ENCODE data around the gene SAA2.
"Not testable (repeated sequence)": the region's sequence is repeated elsewhere in the genome, so short reads cannot be mapped to it uniquely, and the experiment has no call there.

SAA2 gene

DNA sequence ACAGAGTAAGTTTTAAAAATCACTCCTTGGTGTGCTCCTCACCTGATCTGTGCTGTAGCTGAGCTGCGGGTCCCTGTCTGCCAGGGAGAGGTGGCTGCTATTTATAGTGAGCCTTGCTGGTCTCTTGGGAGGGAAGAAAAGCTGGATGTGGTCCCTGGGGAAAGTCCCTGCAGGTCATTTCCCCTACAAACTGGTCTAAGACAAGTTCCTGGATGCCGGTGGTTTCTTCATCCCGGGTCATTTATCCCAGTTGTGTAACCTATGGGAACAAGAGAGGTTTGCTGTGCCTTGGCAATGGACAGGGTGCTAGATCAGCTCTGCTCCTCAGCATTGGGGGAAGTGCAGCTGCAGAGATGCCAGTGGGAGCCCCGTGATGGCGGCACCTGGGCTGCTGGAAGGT lies at the start of gene SAA2:
SAA2 (minus strand) TSS at position 108 of the 400 bp plus-strand sequence. CDS start 657 bp downstream, outside the sequence.
- no peak for DNase-seq

DNA sequence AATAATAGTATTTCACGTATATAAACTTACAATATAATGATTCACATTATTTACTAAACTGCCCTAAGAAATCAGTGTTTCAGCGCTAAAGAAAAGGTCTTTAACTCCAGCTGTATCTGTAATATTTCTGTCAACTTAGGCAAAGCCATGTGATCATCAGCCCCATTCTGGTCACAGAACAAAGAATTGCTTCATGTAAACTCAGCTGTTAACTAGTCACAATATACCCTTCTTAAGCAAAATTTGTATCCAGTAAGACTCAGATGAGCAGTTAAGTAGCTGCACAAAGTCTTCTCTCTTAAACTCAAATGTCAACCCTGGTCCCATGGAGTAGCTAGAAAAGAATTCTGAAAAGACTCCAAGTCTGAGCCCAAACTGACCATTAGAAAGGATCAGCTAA lies 46.8 kb upstream of the SAA2 start:
- no peak for DNase-seq

DNA sequence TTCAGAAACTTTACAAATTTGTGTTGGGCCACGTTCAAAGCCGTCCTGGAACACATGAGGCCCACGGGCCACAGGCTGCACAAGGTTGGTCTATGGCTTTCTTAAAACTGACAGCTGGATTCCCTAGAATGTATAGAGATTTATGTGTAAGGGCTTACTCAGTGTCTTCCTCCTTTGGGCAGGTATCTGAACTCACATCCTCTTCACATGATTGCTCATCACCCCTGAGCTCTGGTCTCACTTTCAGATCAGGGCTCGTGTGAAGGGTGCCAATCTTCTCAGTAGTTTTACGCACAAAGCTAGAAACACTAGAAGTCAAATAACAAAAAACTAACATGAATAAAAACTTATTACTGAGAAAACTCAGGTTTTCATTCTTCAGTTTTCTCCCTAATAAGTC lies 46.4 kb upstream of the SAA2 start:
- DNase-seq: no peak

DNA sequence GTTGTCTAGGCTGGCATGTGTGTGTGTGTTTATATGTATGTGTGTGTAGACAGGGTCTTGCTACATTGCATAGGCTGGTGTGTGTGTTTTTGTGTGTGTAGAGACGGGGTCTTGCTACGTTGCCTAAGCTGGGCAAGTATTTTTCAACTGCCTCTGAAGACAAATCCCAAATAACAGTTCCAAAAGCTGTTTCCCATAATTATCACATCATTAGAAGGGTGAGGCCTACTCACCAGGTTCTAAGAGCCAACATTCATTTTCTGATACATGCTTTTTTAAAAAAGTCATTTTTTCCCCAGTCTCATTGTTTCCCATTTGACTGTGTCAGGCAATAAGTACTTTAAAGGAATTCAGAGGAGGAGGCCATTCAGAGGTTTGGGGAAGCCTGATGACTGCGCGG lies 40.4 kb upstream of the SAA2 start:
- DNase-seq: no peak

DNA sequence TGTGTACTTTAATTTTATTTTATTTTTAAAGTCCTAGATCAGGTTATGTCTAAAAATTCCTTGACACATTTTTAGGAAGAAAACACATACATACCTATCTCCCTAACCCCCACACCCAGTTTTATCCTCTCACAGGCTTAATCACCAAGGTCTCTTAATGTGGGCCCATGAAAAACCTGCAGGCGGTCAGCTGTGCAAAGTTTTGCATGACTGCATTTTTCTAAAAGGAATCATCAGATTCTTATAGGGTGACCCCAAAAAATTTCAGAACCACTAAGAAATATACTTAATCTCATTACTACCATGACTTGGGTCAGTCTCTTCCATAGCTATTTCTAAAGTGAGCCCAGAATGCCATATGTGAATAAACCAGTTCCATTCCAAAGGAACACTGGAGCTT lies 37.4 kb upstream of the SAA2 start:
- DNase-seq: no peak

DNA sequence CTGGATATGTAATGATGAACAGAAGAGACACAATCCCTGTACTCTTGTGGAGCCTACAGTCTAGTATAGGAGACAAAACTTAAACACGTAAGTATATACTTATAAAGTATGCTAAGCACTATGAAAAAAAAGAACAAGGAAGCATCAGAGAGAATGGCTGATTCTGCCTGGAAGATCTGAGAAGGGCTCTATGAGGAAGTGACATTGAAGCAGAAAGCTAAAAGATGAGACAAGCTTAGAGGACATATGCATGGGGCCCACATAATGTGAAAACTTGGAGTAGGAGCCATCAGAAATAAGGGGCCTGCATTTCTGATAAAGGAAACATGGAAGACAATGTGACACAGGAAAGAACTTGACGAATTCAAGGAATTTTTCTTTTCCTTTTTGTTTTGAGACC lies 34.2 kb upstream of the SAA2 start:
- no peak for DNase-seq

DNA sequence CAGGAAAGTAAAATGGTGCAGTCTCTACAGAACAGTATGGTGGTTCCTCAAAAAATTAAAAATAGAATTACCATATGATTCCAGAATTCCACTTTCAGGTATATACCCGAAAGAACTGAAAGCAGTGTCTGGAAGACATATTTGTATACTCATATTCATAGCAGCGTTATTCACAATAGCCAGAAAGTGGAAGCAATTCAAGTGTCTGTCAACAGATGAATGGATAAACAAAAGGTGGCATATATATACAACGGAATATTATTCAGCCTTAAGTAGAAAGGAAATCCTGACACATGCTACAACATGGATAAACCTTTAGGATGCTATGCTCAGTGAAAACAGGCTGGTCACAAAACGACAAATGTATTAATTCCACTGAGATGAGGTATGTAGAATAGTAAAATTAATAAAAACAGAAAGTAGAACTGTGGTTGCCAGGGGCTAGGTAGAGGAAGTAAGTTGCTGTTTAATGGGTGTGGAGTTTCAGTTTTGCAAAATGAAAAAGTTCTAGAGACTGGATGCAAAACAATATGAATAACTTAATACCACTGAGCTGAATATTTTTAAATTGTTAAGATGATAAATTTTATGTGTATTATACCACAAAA lies 32.1 kb upstream of the SAA2 start:
- no peak for DNase-seq

DNA sequence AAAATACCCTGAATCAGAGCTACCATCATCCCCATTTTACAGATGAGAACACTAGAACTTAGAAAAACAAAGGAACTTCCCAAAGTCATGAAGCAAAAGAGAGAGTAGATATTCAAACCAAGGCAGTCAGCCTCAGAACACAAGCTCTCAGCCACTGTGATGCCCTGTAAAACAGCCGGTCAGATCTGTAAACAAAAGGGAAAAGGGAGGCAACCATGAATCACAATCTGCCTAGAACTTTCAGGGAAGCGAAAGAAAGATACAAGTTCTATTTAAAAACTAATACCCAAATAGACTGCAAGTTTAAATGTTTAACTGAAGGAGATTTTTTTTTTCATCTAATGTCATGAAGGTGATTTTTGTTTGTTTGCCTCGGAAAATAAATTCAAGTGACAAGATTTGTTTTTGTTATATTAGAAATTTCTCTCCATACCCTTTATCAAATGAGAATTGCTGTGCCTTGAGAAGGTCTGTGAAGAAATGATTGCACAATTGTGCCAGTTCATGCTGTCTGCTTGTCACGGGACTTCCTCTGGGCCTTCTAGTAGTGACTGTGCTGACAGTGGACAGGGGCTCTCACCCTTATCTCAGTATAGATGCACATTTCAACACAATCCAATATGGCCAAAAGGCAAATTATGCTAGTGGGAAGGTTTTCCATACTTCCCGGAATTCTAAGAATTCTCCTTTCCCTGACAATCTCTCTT lies 29.2 kb upstream of the SAA2 start:
- DNase-seq: no peak

DNA sequence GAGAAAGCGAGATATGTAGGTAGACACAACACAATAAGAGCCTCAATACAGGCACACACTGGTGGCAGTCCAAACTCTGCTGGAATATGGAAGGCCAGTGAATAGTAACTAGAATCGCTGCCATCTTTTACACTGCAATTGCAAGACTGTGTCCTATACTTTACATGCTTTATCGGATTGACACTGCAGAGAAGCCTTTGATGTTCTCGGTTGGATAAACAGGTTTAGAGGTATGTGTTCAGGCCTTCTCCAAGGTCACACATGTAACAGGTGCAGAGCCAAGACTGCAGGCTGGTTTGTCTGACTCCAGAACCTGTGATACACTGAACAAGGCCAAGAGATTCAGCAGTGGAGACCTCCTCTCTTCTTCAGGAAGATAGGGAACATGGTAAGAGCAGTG lies 22.7 kb upstream of the SAA2 start:
- DNase-seq: no peak

DNA sequence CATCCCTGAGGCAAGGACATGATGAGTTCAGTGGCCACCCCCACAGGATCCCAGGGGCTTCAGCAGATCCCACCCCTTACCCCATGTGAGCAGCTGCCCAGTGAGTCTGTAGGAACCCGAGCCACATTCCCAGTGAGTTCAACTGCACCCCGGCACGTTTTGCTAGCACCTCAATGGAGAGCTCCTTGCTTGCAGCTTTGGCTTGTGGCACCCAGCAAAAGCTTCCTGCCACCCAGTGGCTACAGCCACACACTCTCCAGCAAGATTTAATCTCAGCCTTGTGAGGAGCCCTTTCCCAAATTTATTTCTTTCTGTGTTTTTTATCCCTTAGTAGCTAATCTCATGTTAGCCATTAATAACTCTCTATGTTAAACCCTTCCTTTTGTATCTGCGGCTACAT lies 21.6 kb upstream of the SAA2 start:
- DNase-seq: no peak

DNA sequence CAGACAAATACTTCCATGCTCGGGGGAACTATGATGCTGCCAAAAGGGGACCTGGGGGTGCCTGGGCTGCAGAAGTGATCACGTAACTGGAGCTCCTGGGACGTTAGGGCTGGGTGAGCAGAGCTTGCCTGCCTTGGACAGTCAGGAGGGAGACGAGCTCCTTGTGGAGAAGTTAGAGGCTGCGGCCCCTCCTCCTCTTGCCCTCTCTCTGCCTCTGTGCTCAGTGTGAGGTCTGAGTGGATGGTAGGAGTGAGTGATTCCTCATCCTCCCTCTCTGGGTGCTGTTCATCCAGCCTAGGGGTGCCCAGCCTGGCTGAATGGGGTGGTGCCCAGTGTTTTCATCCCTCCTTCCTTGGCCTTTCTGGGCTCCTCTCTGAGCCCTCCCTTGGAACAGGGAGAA lies 20.8 kb upstream of the SAA2 start:
- DNase-seq: not testable (repeated sequence)

DNA sequence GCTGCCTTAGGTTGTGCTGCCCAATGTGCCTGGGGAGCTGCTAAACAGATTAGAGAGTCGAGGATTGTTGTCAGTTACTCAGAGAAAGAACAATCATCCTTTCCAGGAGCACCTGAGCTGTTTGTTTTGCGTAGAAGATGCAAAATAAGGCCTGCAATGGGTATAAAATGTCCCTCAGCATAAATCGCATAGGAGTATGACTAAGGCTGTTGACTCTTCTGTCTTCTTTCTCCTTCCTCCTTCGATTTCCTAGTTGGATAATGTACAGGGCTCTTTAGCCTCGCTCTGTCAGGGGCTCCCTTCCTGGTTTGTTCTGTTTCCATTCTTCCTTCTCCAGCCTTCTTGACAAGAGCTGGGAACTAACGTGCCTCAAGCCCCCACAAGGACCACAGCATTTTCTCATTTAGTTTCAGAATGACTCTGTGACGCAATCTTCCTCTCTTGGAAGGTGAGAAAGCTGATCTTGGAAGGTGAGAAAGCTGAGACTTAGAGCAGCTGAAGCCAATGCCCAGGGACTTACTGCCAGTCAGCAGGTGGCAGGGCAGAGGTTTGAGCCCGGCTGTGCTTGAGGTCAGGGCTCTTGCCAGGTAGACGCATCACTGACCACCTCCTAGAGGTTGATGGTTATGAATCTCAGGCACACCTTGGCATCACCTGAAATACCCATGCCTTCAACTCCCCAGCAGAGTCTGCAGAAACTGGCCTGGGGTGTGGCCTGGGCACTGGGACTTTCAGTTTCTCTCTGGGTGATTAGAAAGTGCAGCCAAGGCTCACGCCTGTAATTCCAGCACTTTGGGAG lies 19.1 kb upstream of the SAA2 start:
- not testable (repeated sequence) for DNase-seq

DNA sequence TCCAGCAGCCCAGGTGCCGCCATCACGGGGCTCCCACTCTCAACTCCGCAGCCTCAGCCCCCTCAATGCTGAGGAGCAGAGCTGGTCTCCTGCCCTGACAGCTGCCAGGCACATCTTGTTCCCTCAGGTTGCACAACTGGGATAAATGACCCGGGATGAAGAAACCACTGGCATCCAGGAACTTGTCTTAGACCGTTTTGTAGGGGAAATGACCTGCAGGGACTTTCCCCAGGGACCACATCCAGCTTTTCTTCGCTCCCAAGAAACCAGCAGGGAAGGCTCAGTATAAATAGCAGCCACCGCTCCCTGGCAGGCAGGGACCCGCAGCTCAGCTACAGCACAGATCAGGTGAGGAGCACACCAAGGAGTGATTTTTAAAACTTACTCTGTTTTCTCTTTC lies 17.5 kb upstream of the SAA2 start, which contains the start of gene SAA1:
SAA1 (plus strand) TSS at position 316 of the 400 bp plus-strand sequence. CDS start 624 bp downstream, outside the sequence.
- no peak for DNase-seq

DNA sequence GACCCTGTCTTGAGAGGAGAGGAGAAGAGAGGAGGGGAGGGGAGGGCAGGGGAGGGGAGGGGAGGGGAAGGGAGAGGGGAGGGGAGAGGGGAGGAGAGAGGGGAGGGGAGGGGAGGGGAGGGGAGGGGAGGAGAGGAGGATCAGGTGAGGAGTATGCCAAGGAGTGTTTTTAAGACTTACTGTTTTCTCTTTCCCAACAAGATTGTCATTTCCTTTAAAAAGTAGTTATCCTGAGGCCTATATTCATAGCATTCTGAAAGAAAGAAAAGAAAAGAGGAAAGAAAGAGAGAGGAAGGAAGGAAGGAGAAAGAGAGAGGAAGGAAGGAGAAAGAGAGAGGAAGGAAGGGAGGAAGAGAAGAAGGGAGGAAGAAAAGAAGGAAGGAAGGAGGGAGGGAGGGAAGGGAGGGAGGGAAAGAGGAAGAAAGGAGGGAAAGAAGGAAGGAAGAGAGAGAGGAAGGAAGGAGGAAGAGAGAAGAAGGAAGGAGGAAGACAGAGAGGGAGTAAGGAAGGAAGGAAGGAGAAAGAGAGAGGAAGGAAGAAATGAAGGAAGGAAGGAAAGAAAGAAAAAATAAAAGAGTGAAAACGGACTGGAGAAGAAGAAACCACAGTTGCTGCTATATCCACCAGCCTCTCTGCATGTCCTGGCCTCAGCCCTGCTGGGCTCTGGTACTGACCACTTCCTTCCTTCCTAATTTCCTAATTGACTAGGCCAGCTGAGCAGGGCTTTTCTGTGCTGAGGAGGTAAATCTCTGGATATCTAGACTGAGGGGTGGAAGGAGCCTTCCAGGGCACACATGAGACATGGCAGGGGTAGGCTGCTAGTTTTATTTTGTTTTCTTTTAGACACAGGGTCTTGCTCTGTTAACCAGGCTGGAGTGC lies 16.4 kb upstream of the SAA2 start:
- no peak for DNase-seq

DNA sequence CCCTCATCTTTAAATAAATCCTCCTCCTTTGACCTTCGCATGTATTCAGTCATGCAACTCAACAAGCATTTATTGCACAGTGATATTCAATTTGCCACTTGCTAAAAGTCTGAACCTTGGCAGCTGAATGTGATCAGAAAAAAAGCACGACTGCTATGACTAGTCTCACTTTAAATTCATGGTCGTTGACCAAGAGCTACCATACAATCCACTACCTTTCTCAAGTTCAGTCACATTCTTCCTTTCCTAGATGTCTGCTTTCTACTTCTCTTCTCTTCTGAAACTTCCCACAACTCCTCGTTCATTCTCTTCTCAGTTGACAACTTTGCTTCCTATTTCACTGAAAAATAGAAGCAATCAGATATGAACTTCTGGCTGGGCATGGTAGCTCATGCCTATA lies 15.6 kb upstream of the SAA2 start:
- no peak for DNase-seq

DNA sequence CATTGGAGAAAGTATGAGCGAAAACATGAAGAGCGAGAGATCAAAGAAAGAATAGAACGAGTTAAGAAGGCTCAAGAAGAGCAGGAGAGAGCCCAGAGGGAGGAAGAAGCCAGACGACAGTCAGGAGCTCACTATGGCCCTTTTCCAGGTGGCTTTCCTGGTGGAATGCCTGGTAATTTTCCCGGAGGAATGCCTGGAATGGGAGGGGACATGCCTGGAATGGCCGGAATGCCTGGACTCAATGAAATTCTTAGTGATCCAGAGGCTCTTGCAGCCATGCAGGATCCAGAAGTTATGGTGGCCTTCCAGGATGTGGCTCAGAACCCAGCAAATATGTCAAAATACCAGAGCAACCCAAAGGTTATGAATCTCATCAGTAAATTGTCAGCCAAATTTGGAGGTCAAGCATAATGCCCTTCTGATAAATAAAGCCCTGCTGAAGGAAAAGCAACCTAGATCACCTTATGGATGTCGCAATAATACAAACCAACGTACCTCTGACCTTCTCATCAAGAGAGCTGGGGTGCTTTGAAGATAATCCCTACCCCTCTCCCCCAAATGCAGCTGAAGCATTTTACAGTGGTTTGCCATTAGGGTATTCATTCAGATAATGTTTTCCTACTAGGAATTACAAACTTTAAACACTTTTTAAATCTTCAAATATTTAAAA lies 14.3 kb upstream of the SAA2 start:
- DNase-seq: not testable (repeated sequence)

DNA sequence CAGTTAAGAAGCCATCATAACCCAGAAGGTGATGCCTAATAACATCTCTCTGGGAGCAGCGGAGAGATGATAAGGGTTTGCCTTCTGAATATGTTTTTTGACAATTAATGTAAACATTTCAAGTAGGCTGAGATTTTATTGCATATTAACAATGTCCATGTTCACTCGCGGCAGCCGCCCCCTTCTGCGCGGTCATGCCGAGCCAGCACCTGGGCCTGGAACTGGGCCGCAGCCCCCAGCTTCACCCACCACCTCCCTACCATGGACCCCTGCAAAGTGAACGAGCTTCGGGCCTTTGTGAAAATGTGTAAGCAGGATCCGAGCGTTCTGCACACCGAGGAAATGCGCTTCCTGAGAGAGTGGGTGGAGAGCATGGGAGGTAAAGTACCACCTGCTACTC lies 13.3 kb upstream of the SAA2 start:
- no peak for DNase-seq

DNA sequence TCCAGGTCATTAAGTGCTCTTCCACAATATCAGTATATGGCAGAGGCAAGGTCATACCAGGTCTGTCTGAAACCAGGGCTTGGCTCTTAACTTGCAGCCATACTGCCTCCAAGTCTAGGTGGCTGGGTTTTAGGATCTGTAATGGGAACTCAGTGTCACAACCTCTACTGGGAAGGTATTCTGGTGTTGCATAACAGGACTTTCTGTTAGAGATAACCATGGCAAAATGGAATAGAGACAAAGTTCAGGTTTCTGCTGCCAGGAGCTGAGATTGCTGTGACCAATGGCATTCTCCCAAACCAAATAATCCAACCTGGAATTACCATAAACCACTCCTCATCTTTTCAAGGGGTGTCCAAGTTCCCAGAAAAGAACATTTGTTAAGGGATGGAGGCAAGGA lies 10.8 kb upstream of the SAA2 start:
- DNase-seq: no peak

DNA sequence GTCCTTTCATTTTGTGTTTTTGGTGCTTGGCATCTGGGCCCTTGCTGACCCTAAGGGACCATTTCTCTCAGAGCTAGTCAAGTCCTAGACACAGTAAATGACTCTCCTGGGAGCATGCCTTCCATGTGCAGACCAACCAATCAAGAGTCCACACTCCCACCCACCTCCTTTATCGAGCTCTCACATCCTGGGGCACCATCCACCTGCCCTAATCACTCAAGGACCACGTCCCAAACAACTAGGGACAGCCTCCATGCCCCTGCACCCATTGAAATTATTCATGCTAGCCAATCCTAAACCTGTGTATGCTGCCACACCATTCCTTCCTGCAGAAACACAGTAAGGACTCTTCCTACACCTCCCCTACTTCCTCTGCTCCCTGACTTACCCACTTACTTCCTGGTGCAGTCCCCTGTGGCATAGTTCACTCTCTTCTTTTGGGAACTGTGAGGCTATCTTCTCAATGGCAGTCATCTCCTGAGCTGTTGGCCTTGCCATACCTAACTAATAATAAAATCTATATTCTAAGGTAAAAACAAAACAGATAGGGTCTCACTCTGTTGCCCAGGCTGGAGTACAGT lies 6.4 kb upstream of the SAA2 start:
- no peak for DNase-seq

DNA sequence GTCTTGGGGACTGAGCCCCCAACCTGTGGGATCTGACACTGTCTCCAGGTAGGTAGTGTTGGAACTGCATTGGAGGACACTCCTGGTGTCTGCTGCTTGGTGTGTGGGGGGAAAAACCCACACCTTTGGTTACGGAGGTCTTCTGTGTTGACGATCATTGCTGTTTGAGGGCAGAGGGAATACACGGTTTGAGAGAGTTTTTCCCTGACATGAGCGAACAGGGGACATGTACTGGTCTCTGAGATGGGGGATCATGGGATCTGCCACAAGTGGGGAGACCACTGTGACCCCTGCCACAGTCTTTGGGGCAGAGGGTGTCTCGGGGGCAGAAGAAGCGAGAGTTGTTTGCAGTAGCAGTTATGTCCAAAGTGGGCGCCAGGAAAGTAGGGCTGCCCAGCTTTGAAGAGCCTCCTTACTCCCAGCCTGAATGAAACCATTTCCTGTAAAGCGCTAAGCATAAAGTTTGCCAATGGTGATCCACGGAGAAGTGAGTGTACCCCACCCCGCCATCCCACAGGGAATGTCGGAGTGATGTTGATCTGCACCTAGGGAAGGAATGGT lies 5.4 kb upstream of the SAA2 start:
- no peak for DNase-seq

DNA sequence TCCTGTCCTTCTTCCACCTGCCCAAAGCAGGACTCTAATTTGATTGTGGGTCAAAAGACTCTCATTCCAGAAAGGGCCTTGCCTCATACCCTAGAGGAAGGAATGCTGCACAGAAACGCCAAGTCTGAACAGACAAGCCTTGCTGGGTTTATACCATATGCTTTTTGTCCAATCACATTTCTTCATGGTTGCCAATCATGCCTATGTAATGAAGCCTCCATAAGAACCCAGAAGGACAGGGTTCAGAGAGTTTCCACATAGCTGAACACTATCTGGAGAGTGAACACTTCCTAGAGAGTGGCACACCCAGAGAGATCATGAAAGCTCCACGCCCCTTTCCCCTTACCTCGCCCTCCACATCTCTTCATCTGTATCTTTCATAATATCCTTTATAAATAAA lies 4.8 kb upstream of the SAA2 start:
- no peak for DNase-seq

DNA sequence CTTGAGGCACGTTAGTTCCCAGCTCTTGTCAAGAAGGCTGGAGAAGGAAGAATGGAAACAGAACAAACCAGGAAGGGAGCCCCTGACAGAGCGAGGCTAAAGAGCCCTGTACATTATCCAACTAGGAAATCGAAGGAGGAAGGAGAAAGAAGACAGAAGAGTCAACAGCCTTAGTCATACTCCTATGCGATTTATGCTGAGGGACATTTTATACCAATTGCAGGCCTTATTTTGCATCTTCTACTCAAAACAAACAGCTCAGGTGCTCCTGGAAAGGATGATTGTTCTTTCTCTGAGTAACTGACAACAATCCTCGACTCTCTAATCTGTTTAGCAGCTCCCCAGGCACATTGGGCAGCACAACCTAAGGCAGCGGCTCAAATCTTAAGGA lies 1.3 kb downstream of the SAA2 start:
- DNase-seq: not testable (repeated sequence)

Data from NCI-H1694 (cell line).